DOHH2 (cell line): Measurements from ENCODE around the gene SYT6.

Source experiments
- CTCF ChIP-seq: fragments of 200-600 bp; sonication (generic); IDR thresholded peaks from one replicate; pipeline ENCODE4 v1.5.1; 2014; ENCODE audit warnings: antibody characterized with exemption, mild to moderate bottlenecking, low read depth, low read length; ENCODE audit not compliant: poor library complexity, severe bottlenecking
- EZH2phosphoT487 ChIP-seq: fragments of 200-600 bp; sonication (generic); IDR thresholded peaks from 2 replicates; pipeline ENCODE4 v1.6.1; 2017; ENCODE audit warnings: borderline replicate concordance, mild to moderate bottlenecking, antibody characterized with exemption, low read length, moderate library complexity, mixed read lengths

GRCh38 chr1:114145504-114146151 is 8.0 kb downstream of the SYT6 start:
- no peak for TF ChIP-seq CTCF
- TF ChIP-seq EZH2phosphoT487, result no peak
